Nephron (organoid): Measurements from ENCODE around the gene PLA2G4B.

ENCODE experiments used
- H3K27ac Mint-ChIP-seq, 3 experiments: 2 replicates each; pipeline ENCODE4 v1.8.0; 2020; ENCODE audit warnings: mixed read lengths in 3 of 3, mild to moderate bottlenecking in 2 of 3, moderate library complexity in 1 of 3
- H3K27me3 Mint-ChIP-seq: 2 replicates; pipeline ENCODE4 v1.8.0; 2021; ENCODE audit warnings: low read depth, mild to moderate bottlenecking, moderate library complexity, mixed read lengths
- H3K36me3 Mint-ChIP-seq: 2 replicates; pipeline ENCODE4 v1.8.0; 2020; ENCODE audit warnings: low read depth, mixed read lengths
- H3K4me1 Mint-ChIP-seq: 2 replicates; pipeline ENCODE4 v1.8.0; 2020; ENCODE audit warnings: mixed read lengths
- H3K4me3 Mint-ChIP-seq, 3 experiments: 2 replicates each; pipeline ENCODE4 v1.8.0; 2020; ENCODE audit warnings: mild to moderate bottlenecking in 3 of 3, mixed read lengths in 3 of 3, moderate library complexity in 2 of 3
- H3K9me3 Mint-ChIP-seq: 2 replicates; pipeline ENCODE4 v1.8.0; 2020; ENCODE audit warnings: mixed read lengths
- CTCF ChIP-seq, 3 experiments: fragments of 200-600 bp; sonication (generic); IDR thresholded peaks; one replicate each; pipeline ENCODE4 v1.5.0; 2021; ENCODE audit warnings: antibody characterized with exemption in 3 of 3; ENCODE audit not compliant: unreplicated experiment in 3 of 3

The PLA2G4B gene

DNA sequence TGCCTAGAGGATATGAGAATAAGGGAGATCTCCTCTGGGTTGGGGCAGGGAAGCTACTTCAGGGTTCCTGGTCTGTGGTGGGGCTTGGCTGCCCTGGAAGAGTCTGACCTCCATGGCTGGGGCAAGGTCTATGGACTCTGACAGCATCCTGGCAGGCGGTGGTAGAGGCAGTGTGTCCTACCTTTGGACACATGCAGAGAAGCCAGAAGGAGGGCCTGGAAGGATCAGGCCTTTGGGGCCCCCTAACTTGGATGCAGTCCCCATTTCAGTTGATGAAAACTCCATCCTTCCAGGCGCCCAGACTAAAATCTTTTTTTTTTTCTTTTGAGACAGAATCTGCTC lies 44.8 kb downstream of the PLA2G4B start:
- H3K27me3 Mint-ChIP-seq: peaks cover 32% of the 10 kb centered on the region
- no peak overlapping the region for H3K27ac Mint-ChIP-seq
- no peaks in the 10 kb centered on the region for H3K9me3 Mint-ChIP-seq
- no peaks in the 10 kb centered on the region for H3K36me3 Mint-ChIP-seq
- H3K4me1 Mint-ChIP-seq: peaks cover 15% of the 10 kb centered on the region
- H3K4me3 Mint-ChIP-seq: no peak overlapping the region
- no peak for TF ChIP-seq CTCF (IDR thresholded peaks at IDR 0.05; ENCODE audit: unreplicated experiment in 3 of 3)

GRCh38 chr15:41884458-41884857 lies 45.8 kb downstream of the PLA2G4B start:
- Mint-ChIP-seq H3K27me3 (peaks cover 32% of the 10 kb centered on the region), H3K4me3 (peak overlapping the region in 1 of 3 experiments; percentile 1), H3K4me1 (peaks cover 15% of the 10 kb centered on the region), H3K36me3 (no peaks in the 10 kb centered on the region), H3K27ac (no peak overlapping the region), H3K9me3 (no peaks in the 10 kb centered on the region)
- TF ChIP-seq CTCF (IDR thresholded peaks at IDR 0.05; ENCODE audit: unreplicated experiment in 3 of 3): no peak

GRCh38 chr15:41885321-41885720 lies 46.7 kb downstream of the PLA2G4B start:
- Mint-ChIP-seq H3K36me3 (no peaks in the 10 kb centered on the region), H3K27ac (no peak overlapping the region), H3K9me3 (no peaks in the 10 kb centered on the region), H3K4me1 (peaks cover 15% of the 10 kb centered on the region), H3K4me3 (no peak overlapping the region), H3K27me3 (peaks cover 32% of the 10 kb centered on the region)
- TF ChIP-seq CTCF (IDR thresholded peaks at IDR 0.05; ENCODE audit: unreplicated experiment in 3 of 3): no peak

DNA sequence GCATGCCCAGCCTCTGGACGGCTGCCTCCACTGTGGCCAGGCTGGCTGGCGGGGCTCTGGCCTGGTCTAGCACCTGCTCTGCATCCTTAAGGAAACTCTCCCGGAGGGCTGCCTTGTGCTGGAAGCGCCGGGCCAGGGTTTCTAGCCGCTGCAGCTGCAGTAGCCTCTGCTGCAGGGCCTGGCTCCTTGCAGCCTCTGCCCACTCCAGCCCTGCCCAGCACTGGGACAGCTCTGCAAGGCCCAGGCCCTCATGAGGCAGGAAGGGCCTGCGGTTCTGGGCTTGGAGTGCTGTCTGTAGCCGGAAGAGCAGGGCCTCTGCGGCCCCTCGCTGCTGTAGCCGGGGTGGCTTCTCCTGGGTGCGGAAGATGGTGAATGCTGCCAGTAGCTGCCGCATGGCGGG lies 47.2 kb downstream of the PLA2G4B start:
- H3K4me1 Mint-ChIP-seq: peaks cover 17% of the 10 kb centered on the region
- TF ChIP-seq CTCF (IDR thresholded peaks at IDR 0.05; ENCODE audit: unreplicated experiment in 3 of 3): no peak
- H3K4me3 Mint-ChIP-seq: no peak overlapping the region
- H3K36me3 Mint-ChIP-seq: no peaks in the 10 kb centered on the region
- no peaks in the 10 kb centered on the region for H3K9me3 Mint-ChIP-seq
- H3K27me3 Mint-ChIP-seq: peaks cover 28% of the 10 kb centered on the region
- no peak overlapping the region for H3K27ac Mint-ChIP-seq

- H3K4me1 Mint-ChIP-seq: peaks cover 20% of the 10 kb centered on the region
- H3K27me3 Mint-ChIP-seq: peaks cover 20% of the 10 kb centered on the region
- no peak overlapping the region for H3K27ac Mint-ChIP-seq
- no peak for TF ChIP-seq CTCF (IDR thresholded peaks at IDR 0.05; ENCODE audit: unreplicated experiment in 3 of 3)
- H3K36me3 Mint-ChIP-seq: no peaks in the 10 kb centered on the region
- no peak overlapping the region for H3K4me3 Mint-ChIP-seq
- no peaks in the 10 kb centered on the region for H3K9me3 Mint-ChIP-seq
Observed at GRCh38 chr15:41886741-41887140, 48.1 kb downstream of the PLA2G4B start.

- Mint-ChIP-seq H3K4me3 (no peak overlapping the region), H3K4me1 (peaks cover 24% of the 10 kb centered on the region), H3K9me3 (no peaks in the 10 kb centered on the region), H3K27me3 (peaks cover 20% of the 10 kb centered on the region), H3K36me3 (no peaks in the 10 kb centered on the region), H3K27ac (no peak overlapping the region)
- TF ChIP-seq CTCF (IDR thresholded peaks at IDR 0.05; ENCODE audit: unreplicated experiment in 3 of 3): no peak
Observed at GRCh38 chr15:41887161-41887560, 48.5 kb downstream of the PLA2G4B start.
